Effector memory CD4-positive, alpha-beta T cell (primary cell): Measurements from ENCODE around the gene MAP3K5.

ENCODE experiments used
- DNase-seq, 3 donors: peaks; one replicate each; pipeline ENCODE4 v3.0.0-alpha.2; 2020
- H3K27ac ChIP-seq: 2 replicates; pipeline ENCODE4 v1.7.0; 2013; ENCODE audit warnings: mild to moderate bottlenecking, low read length, moderate library complexity; ENCODE audit not compliant: insufficient read depth, poor library complexity, severe bottlenecking
- H3K27me3 ChIP-seq: replicated peaks from 2 replicates; pipeline ENCODE4 v1.7.0; 2013; ENCODE audit warnings: mild to moderate bottlenecking, low read length; ENCODE audit not compliant: insufficient read depth, control insufficient read depth, poor library complexity, severe bottlenecking
- H3K36me3 ChIP-seq: 2 replicates; pipeline ENCODE4 v1.7.0; 2013; ENCODE audit warnings: mild to moderate bottlenecking, low read length, moderate library complexity; ENCODE audit not compliant: control insufficient read depth, insufficient read depth
- H3K4me1 ChIP-seq: 2 replicates; pipeline ENCODE4 v1.7.0; 2013; ENCODE audit warnings: low read length, mild to moderate bottlenecking; ENCODE audit not compliant: control insufficient read depth, insufficient read depth, poor library complexity, severe bottlenecking
- H3K4me3 ChIP-seq: 2 replicates; pipeline ENCODE4 v1.7.0; 2013; ENCODE audit warnings: low read length, low read depth, mild to moderate bottlenecking; ENCODE audit not compliant: insufficient read depth, poor library complexity, severe bottlenecking
- H3K9me3 ChIP-seq: 2 replicates; pipeline ENCODE4 v1.7.0; 2013; ENCODE audit warnings: mild to moderate bottlenecking, low read length, moderate library complexity; ENCODE audit not compliant: control insufficient read depth

MAP3K5 gene

GRCh38 chr6:136738692-136739057, 53.6 kb downstream of the MAP3K5 start:
- no peaks in the 10 kb centered on the region for H3K36me3 ChIP-seq
- H3K27me3 ChIP-seq, result no peaks in the 10 kb centered on the region
- H3K9me3 ChIP-seq, result no peaks in the 10 kb centered on the region
- no peak overlapping the region for H3K4me3 ChIP-seq
- no peak overlapping the region for H3K27ac ChIP-seq
- no peaks in the 10 kb centered on the region for H3K4me1 ChIP-seq
- no peak for DNase-seq

- Histone ChIP-seq H3K27ac (no peak overlapping the region), H3K4me3 (no peak overlapping the region), H3K27me3 (no peaks in the 10 kb centered on the region), H3K9me3 (no peaks in the 10 kb centered on the region), H3K36me3 (no peaks in the 10 kb centered on the region), H3K4me1 (no peaks in the 10 kb centered on the region)
- no peak for DNase-seq
Observed at GRCh38 chr6:136737871-136738691, 54.2 kb downstream of the MAP3K5 start.

GRCh38 chr6:136737374-136737844, 54.9 kb downstream of the MAP3K5 start:
- DNase-seq, result no peak
- Histone ChIP-seq H3K4me1 (no peaks in the 10 kb centered on the region), H3K27me3 (no peaks in the 10 kb centered on the region), H3K4me3 (no peak overlapping the region), H3K27ac (no peak overlapping the region), H3K36me3 (no peaks in the 10 kb centered on the region), H3K9me3 (no peaks in the 10 kb centered on the region)

GRCh38 chr6:136736281-136736960, 55.9 kb downstream of the MAP3K5 start:
- no peak for DNase-seq
- Histone ChIP-seq H3K4me3 (no peak overlapping the region), H3K27ac (no peak overlapping the region), H3K27me3 (no peaks in the 10 kb centered on the region), H3K9me3 (no peaks in the 10 kb centered on the region), H3K4me1 (no peaks in the 10 kb centered on the region), H3K36me3 (no peaks in the 10 kb centered on the region)

GRCh38 chr6:136734977-136735376, 57.3 kb downstream of the MAP3K5 start:
- no peak for DNase-seq
- Histone ChIP-seq H3K27ac (no peak overlapping the region), H3K27me3 (no peaks in the 10 kb centered on the region), H3K36me3 (no peaks in the 10 kb centered on the region), H3K4me3 (no peak overlapping the region), H3K9me3 (no peaks in the 10 kb centered on the region), H3K4me1 (no peaks in the 10 kb centered on the region)

- Histone ChIP-seq H3K27ac (no peak overlapping the region), H3K36me3 (no peaks in the 10 kb centered on the region), H3K27me3 (no peaks in the 10 kb centered on the region), H3K4me1 (no peaks in the 10 kb centered on the region), H3K9me3 (no peaks in the 10 kb centered on the region), H3K4me3 (no peak overlapping the region)
- DNase-seq, result no peak
Observed at GRCh38 chr6:136732889-136733288, 59.4 kb downstream of the MAP3K5 start.

- Histone ChIP-seq H3K27ac (no peak overlapping the region), H3K27me3 (no peaks in the 10 kb centered on the region)
Observed at GRCh38 chr6:136729832-136730231, 62.4 kb downstream of the MAP3K5 start.

GRCh38 chr6:136728976-136729515, 63.2 kb downstream of the MAP3K5 start:
- DNase-seq, result no peak
- H3K9me3 ChIP-seq, result no peaks in the 10 kb centered on the region
- no peak overlapping the region for H3K27ac ChIP-seq
- no peaks in the 10 kb centered on the region for H3K4me1 ChIP-seq
- H3K36me3 ChIP-seq, result no peaks in the 10 kb centered on the region
- no peaks in the 10 kb centered on the region for H3K27me3 ChIP-seq
- no peak overlapping the region for H3K4me3 ChIP-seq

More at GRCh38 chr6:136729832-136730231, 62.4 kb downstream of the MAP3K5 start:
- Histone ChIP-seq H3K9me3 (no peaks in the 10 kb centered on the region), H3K36me3 (no peaks in the 10 kb centered on the region), H3K4me3 (no peak overlapping the region), H3K4me1 (no peaks in the 10 kb centered on the region)
- no peak for DNase-seq

GRCh38 chr6:136728033-136728939, 64.0 kb downstream of the MAP3K5 start:
- Histone ChIP-seq H3K9me3 (no peaks in the 10 kb centered on the region), H3K4me3 (no peak overlapping the region), H3K27ac (no peak overlapping the region), H3K27me3 (no peaks in the 10 kb centered on the region), H3K4me1 (no peaks in the 10 kb centered on the region), H3K36me3 (no peaks in the 10 kb centered on the region)
- DNase-seq, result no peak
